GM21367 (cell line): ENCODE measurements around the gene VPS13D.

Source experiments
- ATAC-seq: cut with Tn5 transposase; IDR thresholded peaks from one replicate; pipeline ENCODE4 v1.9.1; 2021; ENCODE audit not compliant: unreplicated experiment

VPS13D gene

DNA sequence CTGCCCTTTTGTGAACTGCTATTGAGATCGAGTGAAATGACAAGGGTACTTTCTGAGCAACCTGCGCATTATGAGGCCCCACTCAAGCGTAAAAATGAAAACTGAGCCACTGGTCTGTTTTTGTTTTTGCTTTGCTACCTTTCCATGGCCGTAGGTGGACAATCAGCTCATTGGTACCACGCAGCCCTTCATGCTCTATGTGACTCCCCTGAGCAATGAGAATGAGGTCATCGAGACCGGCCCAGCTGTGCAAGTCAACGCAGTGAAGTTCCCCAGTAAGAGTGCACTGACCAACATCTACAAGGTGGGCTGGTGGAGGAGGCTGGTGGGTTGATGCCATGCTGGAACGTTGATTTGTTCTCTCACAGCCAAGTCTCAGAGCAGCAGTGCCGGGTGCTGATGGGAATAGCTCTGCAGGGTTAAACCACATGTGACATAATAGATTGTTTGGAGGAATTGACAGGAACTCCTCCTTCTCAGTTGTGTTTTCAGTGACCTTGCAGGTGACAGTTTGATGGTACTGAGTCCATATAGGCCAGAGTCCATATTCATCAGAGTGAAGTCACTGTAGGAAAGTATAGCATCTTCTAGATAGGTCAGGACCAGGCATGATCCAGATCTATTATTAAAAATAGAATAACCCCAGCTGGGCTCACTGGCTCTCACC is 170.3 kb downstream of the VPS13D start:
- ATAC-seq = no peak

DNA sequence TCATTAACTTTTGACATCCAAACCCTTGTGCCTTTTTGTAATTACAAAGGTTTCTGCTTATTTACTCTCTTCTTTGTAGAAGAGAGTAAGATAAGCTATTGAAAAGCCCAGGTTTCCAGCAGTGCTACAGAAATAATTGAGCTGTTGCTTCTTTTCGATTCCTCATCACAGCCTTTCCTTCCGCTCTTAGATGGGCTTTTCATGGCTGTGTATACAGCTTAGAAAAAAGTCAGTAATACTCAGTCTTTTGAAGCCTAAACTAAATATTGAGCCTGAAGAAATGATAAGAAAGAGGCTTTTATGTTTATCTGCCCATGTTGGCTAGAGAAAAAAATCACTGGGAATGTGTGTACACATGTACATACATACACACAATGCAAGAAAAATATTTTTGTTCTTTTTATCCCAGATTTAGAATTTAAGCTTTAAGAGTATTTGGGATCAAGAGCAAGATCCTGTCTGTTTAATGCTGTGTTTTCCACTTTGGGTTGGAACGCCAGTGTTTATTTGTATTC is 172.4 kb downstream of the VPS13D start:
- ATAC-seq = no peak

DNA sequence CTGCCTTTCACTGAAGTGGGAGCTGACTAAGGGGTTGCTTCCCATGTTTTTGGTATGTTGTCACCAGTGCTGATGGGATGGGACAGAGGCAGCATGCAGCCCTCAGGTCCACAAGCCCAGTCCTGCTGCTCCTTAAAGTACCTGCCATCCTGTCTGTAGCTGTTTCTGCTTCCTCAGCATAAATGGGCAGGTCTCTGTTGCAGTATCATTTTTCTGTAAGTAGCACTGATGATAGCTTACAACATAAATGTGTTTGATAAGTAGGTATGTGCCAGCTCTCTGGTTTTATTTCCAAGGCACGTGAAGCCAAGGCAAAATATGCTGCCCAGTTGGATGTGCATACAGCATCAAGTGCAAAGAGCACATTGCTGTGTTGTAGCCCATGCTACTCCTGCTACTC is 173.0 kb downstream of the VPS13D start:
- no peak for ATAC-seq

DNA sequence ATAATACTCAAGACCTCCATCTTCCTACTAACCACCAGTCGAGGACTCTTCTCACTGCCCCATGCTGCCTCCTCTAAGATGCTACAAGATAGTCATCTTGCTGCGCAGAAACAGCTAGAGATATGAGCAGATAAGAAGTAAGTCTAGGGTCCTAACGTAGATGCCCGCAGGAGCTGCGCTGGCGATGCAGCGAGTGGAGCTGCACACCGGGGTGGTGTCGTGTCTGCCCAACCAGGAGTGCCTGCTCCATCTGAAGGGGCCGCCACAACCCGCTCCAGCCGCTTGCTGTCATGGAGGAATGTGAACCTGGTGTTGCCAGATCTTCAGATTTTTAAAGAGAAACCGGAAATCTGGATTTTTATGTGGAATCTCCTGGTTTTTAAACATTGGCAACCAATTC is 175.1 kb downstream of the VPS13D start:
- no peak for ATAC-seq

DNA sequence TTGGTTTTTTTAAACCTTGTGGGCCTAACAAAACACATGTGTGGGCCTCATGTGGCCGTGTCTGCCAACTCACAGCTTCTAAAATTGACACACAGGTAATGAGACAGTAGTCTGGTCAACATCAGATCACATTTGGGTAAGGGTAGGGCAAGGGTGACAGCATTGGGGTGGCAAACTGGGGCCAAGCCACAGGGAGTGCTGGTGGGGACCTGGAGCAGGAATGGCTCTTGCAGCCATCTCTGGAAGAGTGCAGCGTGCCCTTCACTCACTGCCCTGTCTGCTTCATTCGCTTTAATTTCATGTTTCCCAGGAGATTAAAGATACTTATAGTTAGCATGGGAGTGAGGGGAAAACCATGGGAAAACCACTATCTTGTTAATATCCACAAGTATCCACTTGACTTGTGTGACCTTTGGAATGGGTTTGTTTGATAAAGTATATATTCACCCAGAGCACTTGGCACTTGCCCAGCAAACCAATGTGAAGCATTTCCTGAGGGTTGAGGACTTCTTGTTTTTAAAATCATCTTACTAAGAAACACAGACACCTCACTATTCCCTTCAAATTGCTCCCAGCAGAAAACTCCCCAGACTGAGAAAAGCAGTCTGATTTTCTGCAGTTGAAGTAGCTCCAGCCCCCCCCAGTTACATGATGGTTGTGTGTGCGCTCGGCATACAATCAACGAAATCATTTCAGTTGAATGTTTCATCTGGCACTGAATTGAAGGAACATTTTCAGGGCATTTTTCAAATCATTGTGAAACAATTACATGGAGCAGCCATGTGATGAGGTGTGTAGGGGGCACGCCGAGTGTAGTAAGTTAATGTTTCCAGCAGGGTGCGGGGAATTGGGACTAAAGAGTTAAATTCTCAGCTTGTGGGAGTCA is 175.7 kb downstream of the VPS13D start:
- ATAC-seq = no peak

DNA sequence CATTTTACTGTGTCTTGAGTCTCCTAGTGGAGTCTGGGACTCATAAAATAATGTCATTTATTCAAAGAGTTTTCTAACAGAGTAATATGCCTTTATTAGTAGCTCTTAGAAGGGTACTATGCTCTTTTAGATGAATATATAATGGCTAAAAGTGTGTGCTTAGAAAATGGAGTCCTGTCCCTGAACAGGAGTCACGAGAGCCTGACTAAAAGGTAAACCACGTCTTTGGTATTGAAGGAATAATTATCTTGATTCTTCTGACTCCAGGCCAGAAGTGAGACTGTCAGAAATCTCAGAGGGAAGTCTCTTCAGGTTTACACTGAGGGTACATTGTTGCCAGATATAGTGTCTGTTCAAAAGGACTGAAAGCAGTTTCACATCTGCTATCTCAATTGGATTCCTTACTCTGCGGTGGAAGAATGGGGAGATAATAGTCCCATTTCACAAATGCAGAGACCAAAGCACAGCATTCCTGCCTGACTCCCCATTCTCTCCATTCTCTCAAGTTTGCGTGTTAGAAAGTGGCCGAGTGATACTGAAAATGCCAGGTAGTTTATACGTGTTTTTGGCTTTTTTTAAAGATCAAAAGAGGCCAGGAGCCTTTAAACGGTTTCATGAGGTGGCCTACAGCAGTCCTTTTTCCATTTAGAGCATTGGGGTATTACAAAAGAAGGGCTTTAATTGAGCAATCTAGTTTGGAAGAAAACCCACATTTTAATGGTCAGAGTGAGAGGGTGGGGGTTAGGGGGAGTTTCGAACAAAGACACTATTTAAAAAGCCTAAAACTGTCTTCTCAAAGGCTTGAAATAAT is 176.6 kb downstream of the VPS13D start:
- no peak for ATAC-seq

DNA sequence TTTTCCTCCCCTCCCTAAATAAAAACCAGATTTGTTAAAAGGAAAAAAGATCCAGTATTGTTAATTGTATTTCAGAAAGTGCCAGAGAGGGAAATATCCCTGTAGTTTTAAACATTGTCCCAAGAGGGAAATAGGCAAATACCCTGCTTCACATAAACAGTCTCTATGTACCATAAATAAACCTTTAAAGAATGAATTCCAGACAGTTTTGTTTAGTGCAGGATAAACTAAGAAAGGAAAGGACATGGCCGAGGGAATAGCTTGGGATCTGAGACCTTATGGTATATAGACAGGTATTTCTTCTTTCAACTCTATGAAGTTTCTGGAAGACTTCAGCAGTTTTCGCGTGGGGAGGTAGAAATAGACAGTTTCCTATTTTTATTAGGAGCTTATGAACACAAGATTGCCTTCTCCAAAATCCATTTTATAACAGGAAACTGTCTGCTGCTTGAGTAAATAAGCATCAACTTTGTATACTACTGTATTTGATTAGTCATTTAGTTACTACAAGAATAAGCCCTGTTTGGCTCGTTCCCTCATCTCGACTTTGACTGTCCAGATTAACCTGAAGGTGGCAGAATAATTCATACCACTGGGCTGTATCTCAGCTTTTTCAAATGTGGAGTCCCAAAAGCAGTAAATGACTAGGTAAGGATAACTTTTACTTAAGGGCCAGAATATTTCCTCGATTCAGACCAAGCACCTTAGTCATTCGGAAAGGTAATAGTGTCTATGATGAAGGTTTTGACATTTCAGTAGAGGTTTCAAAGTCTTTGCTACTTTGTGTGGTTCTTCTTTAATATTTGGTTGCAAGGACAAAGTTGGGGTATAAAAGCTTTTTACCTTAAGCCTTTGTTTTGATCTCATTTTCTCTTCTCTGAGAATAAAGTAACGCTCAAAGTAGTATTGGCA is 177.5 kb downstream of the VPS13D start:
- ATAC-seq = no peak

DNA sequence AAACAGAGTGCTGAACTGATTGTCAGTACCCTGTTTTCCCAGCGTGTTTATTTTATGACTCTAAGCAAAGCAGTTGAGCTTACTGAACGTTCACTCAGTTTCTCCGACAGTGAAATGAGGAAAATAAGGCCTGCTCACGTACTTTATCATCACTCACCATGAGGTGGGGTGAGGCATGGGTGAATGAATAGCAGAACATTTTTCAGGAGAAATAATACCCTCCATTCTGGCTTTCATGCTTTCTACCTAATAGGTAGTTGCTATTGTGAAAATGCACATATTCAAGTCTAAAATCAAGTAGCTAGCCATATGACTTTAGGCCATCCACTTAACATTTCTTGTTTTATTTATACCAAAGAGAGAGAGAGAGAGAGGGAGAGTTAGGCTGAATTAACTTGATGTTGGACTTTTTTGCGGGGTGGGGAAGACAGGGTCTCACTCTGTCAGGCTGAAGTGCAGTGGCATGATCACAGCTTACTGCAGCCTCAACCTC is 178.2 kb downstream of the VPS13D start:
- ATAC-seq = no peak

DNA sequence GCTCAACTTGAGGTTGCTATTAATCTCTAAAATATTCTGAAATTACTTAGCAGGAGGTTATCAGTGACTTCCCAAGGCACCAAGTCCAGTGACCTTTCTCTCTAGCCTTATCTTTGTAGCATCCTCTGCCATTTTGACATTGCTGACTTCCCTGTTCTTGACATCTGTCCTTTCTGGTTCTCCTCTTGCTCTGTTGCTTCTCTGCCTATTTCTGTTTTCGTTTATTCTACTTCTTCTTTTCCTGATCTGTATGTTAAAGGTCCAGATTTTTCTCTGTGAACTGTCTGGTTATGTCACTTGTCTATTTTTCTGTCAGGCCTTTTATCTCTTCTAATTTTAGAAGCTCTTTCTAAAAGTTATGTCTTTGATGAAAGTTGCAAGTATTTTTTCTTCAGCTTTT is 178.8 kb downstream of the VPS13D start:
- ATAC-seq = no peak

DNA sequence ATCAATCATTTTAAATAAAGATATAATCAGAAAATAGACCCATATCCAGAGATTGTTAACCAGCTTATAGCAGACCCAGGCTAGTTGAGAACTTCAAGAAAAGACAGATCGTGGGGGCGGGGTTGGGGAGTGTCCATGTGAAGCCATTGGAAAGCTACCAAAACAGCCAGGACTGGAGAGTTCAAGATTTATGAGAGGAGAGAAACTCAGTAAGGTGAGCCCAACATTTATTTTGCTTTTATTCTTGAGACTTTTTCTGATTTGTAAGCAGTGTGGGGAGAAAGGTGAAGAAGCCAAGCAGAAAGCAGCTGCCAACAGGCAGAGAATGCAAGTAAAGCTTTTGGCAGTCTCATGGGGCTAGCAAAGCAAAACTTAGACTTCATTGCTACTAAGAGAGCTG is 179.9 kb downstream of the VPS13D start:
- ATAC-seq = no peak

DNA sequence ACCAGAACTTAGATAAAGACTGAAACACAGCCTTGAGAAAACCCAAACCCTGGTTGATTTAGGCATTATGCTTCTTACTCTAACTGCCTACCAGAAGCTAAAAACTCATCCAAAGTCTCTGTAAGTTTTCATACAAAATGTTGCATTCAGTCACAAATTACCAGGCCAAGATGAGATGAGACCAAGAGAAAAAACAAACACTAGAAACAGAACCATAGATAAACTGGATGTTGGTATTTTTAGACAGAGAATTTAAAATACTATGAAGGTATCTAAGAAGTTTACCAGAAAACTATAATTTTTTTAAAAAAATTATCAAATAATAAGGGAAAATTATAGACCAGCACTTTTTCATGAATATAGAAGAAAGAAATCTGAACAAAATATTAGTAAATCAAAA is 180.5 kb downstream of the VPS13D start:
- no peak for ATAC-seq

DNA sequence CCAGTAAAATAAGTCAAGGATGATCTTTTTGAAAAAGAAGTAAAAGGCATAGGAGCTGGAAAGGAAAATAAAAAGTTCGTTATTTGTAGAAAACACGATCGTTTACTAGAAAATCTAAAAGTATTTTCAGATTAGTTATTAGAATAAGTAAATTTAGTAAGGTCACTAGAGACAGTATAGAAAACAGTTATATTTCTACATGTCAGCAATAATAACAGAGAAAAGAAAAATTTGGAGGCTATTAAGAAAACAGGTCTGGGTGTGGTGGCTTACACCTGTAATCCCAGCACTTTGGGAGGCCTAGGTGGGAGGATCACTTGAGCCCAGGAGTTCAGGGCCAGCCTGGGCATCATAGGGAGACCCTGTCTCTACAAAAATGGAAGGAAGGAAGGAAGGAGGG is 181.3 kb downstream of the VPS13D start:
- ATAC-seq = no peak

DNA sequence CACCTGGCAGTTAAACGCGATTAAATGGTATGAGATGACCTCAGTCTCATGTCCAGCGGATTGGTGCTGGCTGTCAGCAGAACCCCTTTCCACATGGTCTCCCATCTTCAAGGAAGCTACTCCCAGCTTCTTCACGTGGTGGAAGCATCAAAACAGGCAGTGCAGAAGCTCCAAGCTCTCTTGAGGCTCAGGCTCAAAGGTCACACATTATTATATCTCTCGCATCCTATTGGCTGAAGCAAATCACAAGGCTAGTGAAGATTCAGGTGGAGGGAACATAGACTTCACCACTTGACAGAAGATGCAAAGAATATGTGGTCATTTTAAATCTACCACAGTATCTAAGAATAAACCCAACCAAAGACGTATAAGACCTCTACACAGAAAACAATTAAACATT is 181.9 kb downstream of the VPS13D start:
- ATAC-seq = no peak

DNA sequence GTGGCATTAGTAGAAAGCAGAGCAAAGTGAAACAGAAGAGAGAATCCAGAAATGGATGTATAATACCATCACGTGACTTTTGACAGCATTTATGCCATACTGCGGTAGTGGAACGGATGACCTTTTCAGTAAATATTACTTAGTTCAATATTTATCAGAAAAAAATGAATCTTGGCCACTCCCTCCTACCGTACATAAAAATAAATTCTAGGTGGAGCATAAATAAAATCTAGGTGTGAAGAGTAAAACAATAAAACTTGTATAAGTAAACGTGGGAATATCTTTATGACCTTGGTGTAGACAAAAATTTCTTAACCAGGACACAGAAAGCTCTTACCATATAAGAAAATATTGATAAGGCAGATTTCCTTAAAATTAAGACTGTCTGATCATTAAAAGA is 182.6 kb downstream of the VPS13D start:
- ATAC-seq = no peak

DNA sequence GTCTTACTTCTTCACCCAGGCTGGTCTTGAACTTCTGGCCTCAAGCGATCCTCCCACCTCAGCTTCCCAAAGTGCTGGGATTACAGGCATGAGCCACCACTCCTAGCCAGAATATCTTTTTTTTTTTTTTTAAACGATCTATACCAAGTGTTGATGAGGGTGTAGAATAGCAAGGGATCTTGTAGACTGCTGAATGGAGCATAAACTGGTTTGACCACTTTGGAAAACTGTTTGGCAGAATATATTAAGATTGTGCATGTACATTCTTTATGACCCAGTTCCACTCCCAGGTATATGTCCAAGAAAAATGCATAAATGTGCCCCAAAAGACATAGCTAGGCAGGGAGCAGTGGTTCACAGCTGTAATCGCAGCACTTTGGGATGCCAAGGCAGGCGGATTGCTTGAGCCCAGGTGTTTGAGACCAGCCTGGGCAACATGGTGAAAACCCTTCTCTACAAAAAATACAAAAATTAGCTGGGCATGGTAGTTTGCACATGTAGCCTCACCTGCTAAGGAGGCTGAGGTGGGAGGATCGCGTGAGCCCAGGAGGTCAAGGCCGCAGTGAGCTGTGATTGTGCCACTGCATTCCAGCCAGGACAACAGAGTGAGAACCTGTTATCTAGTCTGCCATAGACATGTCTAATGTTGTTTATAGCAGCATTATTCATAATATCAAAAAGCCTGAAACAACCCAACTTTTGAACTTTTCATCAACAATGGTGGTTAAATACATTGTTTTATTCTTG is 184.0 kb downstream of the VPS13D start:
- ATAC-seq = no peak

DNA sequence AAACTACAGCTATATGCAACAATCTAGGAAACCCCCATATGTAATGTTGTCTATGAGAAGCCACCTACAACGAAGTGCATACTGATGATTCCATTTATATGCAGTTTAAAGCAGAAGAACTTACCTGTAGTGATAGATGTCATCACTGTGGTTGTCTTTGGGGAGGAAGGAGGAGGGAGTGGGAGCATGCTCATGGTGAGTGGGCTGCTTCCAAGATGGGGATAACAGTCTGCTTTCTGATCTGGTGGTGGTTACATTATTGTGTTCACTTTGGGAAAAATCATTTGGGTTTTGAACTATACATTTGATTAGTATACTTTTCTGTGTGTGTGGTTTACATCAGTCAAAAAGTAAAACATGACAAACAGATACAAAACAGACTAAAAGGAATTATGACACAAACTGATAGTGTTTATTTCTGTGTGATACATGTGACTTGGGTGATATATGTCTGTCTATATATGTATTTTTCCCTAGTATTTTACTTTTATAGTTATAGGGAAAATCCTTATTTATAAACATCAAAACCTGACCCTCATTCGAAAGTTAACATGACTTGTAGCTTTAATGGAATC is 184.7 kb downstream of the VPS13D start:
- no peak for ATAC-seq

DNA sequence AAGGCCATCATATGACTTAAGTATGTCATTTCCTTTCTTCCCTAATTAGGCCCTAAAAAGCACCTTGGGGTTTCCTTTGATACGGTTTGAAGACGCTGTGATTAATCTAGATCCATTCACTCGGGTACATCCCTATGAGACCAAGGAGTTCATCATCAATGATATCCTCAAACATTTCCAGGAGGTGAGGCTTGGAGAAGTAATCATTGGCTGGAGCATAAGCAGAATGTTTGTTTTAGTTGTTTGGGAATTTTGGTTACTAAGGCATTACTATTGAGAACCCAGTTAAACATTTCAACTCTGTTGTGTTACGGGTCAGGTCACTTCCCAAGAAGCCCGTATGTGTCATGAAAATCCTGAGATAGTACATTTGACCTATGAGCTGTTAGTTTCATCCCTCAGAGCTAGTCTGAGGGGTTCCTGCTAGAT is 185.2 kb downstream of the VPS13D start:
- ATAC-seq = no peak

DNA sequence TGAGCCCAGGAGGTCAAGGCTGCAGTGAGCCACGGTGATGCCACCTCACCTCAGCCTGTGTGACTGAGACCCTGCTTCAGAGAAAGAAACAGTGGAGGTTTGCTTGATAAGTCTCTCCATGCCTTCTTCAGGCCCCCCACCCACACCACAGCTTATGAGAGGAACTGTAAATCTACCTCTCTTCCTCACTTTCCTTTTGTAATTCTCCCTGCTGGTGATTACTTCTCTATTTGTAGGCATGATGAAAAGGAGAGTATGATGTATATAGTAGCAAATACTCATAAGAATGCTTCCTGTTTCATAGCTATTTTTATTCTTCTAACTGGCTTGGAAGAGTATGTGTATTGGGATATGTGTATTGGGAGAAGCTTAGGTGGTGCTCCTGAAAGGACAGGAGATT is 186.3 kb downstream of the VPS13D start:
- no peak for ATAC-seq

DNA sequence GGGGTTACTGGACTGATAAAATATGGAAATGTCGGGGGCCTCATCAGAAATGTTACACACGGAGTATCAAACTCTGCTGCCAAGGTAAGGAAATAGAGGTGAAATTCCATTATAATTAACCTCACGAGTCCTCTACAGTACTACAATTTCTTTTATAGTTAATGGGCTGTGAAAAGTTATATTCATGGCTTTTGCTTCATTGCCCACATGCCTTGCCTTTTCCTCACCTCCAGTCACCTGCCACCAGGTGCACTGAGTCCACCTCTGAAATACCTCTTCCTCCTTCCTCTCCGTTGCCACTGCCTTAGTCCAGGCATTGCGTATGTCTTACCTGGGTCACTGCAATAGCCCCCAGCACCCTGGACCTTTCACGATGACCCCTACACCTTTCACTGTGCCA is 186.9 kb downstream of the VPS13D start:
- ATAC-seq = no peak
